Transverse colon (tissue), 4 donors: Measurements from ENCODE around the gene RSBN1.

ENCODE experiments used
- EP300 ChIP-seq: sonication (generic); formaldehyde crosslinking; IDR thresholded peaks from one replicate; pipeline ENCODE4 v1.6.1; 2017; ENCODE audit warnings: antibody characterized with exemption, low read depth
- POLR2A ChIP-seq: fragments of 450-650 bp; IDR thresholded peaks from one replicate; pipeline ENCODE4 v1.6.1; 2016; ENCODE audit warnings: antibody characterized with exemption, mild to moderate bottlenecking, moderate library complexity
- POLR2AphosphoS5 ChIP-seq, 3 donors: sonication (generic); formaldehyde crosslinking; IDR thresholded peaks; one replicate each; pipeline ENCODE4 v1.6.1; 2016; ENCODE audit warnings: antibody characterized with exemption in 3 of 3
- TF ChIP-seq, protein P1 (sequence below), 5 experiments: fragments of 200-600 bp in 3 of 5; fragments of 450-650 bp in 2 of 5; sonication (generic) in 3 of 5; IDR thresholded peaks; 1 replicate in 2 of 5; 2 replicates in 3 of 5; pipeline ENCODE4 v1.5.1; 2016 to 2017; ENCODE audit warnings: antibody characterized with exemption in 5 of 5, inconsistent platforms in 3 of 5, mild to moderate bottlenecking in 2 of 5, moderate library complexity in 1 of 5

DNA sequence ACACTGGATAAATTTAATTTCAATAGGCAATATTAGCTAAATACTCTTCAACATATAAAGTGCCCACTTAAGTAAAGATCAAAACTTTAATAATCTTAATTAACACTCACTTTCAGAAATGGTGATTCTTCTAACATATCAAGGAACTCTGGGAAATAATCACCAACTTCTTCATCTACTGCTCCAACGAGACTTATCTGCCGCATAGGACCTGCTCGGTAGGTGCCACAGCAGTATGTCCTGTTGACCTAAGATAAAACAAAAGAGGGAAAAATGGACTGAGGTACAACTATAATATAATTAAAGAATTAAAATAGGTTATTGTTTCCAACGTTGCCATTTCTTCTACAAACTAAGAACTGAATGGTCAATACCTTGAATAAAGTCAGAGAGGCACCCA lies 34.7 kb downstream of the RSBN1 start:
- no peak for TF ChIP-seq POLR2A
- TF ChIP-seq, protein P1, sequence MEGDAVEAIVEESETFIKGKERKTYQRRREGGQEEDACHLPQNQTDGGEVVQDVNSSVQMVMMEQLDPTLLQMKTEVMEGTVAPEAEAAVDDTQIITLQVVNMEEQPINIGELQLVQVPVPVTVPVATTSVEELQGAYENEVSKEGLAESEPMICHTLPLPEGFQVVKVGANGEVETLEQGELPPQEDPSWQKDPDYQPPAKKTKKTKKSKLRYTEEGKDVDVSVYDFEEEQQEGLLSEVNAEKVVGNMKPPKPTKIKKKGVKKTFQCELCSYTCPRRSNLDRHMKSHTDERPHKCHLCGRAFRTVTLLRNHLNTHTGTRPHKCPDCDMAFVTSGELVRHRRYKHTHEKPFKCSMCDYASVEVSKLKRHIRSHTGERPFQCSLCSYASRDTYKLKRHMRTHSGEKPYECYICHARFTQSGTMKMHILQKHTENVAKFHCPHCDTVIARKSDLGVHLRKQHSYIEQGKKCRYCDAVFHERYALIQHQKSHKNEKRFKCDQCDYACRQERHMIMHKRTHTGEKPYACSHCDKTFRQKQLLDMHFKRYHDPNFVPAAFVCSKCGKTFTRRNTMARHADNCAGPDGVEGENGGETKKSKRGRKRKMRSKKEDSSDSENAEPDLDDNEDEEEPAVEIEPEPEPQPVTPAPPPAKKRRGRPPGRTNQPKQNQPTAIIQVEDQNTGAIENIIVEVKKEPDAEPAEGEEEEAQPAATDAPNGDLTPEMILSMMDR (IDR thresholded peaks at IDR 0.05) = no peak
- TF ChIP-seq EP300 = no peak
- TF ChIP-seq POLR2AphosphoS5 (IDR thresholded peaks at IDR 0.05) = no peak
